ENCODE measurements around the gene SPOCK2.
"Not testable (repeated sequence)": the region's sequence is repeated elsewhere in the genome, so short reads cannot be mapped to it uniquely, and the experiment has no call there.

Gene SPOCK2, protein sequence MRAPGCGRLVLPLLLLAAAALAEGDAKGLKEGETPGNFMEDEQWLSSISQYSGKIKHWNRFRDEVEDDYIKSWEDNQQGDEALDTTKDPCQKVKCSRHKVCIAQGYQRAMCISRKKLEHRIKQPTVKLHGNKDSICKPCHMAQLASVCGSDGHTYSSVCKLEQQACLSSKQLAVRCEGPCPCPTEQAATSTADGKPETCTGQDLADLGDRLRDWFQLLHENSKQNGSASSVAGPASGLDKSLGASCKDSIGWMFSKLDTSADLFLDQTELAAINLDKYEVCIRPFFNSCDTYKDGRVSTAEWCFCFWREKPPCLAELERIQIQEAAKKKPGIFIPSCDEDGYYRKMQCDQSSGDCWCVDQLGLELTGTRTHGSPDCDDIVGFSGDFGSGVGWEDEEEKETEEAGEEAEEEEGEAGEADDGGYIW

DNA sequence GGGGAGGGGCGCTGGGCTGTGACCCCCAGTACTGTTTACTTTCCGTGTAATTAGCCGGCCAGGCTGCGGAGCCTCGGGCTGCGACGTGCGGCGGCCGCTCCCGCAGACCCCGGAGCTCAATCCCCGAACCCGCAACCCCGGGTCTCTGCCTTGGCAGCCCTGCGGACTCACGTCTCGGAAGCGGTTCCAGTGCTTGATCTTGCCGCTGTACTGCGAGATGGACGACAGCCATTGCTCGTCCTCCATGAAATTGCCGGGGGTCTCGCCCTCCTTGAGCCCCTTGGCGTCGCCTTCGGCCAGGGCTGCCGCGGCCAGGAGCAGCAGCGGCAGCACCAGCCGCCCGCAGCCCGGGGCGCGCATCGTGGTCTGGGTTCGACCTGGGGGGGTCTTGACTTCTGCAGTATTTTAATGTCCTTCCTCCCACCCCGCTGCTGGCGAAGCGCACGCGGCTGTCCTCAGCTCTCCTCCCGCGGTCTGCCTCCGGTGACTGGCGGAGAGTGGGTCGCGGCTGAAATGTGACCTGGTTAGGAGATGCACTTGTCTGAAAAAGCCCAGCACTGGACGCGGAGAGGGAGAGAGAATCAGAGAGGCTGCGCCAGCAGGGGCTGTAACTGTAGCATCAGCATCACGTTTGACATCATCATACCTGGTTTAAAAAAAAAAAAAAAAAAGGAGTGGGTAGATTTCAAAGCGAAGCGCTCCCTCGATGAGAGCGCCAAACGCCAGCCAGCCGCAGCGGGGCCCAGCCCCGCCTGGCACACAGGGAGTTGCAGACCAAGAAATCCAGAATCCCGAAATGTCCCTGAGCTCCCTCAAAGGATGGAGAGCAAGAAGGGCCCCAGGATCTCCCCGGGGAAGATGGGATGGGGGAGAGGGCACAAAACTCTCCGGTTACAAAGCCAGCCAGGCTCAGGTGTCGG is at the start of gene SPOCK2:
TSS of gene SPOCK2 (minus strand) at position 583 of the 920 bp plus-strand sequence. CDS start at position 360, 223 bp downstream.
- no peak for DNase-seq (ENCODE audit: low spot score)

GRCh38 chr10:72137583-72137982 is 49.2 kb upstream of the SPOCK2 start:
- DNase-seq (ENCODE audit: low spot score), result no peak

DNA sequence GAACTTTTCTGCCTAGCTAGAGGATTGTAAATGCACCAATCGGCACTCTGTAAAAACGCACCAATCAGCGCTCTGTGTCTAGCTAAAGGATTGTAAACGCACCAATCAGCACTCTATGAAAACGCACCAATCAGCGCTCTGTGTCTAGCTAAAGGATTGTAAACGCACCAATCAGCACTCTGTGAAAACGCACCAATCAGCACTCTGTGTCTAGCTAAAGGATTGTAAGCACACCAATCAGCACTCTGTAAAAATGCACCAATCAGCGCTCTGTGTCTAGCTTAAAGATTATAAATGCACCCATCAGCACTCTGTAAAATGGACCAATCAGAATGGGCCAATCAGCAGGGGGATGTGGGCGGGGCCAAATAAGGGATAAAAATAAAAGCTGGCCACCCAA is 47.9 kb upstream of the SPOCK2 start:
- DNase-seq (ENCODE audit: low spot score), result not testable (repeated sequence)

- no peak for DNase-seq (ENCODE audit: low spot score)
Observed at GRCh38 chr10:72134785-72135767, 46.7 kb upstream of the SPOCK2 start.

DNA sequence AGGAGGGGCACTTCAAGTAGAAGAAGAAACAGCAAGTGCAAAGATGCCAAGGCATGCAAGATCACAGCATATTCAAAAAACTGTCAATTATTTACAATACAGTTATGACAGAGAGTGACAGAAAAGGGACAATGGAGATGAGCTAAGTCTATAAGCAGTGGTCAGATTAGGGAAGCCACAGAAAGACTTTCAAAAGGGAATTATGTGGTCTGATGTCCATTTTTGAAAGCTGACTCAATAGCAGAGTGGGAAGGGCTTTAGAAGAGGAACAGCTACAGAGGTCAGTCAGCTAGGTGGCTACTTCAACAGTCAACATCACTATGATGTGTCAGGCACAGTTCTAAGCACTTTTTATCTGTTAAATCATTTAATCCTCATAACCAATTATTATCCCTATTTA is 45.2 kb upstream of the SPOCK2 start:
- no peak for DNase-seq (ENCODE audit: low spot score)

DNA sequence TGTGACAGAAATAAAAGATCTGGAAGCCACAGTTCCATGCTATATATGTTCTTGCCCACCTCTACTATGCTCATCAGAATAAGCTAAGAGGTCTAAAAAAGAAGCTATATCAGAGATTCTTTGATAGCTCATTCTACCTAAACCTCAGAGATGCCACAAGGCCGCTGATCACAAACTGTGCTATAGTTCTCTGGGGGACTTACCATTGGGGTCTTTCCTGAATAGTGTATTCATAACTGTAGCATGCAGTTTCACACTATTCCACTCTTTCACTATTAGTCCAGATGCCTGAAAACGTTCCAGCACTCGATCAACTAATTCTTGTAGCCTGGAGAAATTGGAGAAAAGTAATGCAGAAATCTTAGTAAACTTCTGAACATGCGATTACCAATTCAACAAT is 44.5 kb upstream of the SPOCK2 start:
- DNase-seq (ENCODE audit: low spot score), result no peak

GRCh38 chr10:72127571-72127970 is 39.2 kb upstream of the SPOCK2 start:
- DNase-seq (ENCODE audit: low spot score), result no peak

DNA sequence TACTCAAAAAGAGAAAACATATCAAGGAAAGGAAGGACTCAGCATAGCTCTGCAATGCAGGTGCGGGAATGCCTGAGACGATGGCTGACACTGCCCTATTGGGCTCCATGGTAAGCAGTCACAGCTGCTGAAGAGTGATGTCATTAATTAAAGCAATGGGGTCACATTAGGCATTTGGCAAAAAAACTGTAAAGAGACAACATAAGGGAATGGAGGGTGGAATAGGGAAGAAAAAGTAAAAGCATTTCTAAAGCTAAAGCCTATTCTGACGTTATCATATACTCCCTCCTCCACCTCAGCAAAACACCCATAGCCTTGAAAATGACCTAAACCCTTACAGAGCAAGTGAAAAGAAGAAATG is 38.5 kb upstream of the SPOCK2 start:
- DNase-seq (ENCODE audit: low spot score), result no peak

- DNase-seq (ENCODE audit: low spot score), result peak; percentile 56
Observed at GRCh38 chr10:72126184-72126871, 38.0 kb upstream of the SPOCK2 start.

- DNase-seq (ENCODE audit: low spot score), result no peak
Observed at GRCh38 chr10:72124989-72125388, 36.6 kb upstream of the SPOCK2 start.

GRCh38 chr10:72124381-72124780 is 36.0 kb upstream of the SPOCK2 start:
- no peak for DNase-seq (ENCODE audit: low spot score)

DNA sequence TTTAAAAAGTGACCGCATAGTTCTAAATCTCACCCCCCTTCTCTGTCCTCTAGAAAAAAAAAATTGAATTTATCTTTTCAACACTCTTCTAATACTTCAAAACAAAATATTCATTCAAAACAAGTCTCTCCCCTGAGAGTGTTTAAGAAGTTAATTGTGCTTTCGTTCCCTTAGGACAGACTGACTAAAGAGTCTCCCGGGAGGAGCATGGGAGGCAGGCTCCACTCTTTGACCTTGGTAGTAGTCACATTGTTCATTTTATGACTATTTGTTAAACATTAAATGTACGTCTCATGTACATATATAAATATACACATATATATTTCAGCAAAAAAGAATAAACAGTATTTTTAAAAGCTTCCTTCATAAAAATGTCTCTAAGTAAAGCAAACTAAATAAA is 35.3 kb upstream of the SPOCK2 start:
- DNase-seq (ENCODE audit: low spot score), result no peak

- DNase-seq (ENCODE audit: low spot score), result no peak
Observed at GRCh38 chr10:72122221-72122620, 33.9 kb upstream of the SPOCK2 start.

DNA sequence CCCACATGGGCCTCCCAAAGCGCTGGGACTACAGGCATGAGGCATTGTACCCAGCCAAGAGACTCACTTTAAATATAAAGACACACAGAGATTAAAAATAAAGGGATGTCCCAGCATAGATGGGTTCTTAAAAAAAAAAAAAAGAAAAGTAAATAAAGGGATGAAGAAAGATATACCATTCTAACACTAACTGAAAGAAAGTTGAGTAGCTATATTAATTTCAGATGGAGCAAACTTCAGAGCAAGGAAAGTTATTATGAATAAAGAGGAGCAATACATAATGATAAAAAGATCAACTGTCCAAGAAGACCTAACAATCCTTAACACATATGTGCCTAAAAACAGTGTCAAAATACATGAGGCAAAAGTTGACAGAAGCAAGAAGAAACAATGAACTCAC is 33.0 kb upstream of the SPOCK2 start:
- DNase-seq (ENCODE audit: low spot score), result no peak

GRCh38 chr10:72116372-72116771 is 28.0 kb upstream of the SPOCK2 start:
- no peak for DNase-seq (ENCODE audit: low spot score)

DNA sequence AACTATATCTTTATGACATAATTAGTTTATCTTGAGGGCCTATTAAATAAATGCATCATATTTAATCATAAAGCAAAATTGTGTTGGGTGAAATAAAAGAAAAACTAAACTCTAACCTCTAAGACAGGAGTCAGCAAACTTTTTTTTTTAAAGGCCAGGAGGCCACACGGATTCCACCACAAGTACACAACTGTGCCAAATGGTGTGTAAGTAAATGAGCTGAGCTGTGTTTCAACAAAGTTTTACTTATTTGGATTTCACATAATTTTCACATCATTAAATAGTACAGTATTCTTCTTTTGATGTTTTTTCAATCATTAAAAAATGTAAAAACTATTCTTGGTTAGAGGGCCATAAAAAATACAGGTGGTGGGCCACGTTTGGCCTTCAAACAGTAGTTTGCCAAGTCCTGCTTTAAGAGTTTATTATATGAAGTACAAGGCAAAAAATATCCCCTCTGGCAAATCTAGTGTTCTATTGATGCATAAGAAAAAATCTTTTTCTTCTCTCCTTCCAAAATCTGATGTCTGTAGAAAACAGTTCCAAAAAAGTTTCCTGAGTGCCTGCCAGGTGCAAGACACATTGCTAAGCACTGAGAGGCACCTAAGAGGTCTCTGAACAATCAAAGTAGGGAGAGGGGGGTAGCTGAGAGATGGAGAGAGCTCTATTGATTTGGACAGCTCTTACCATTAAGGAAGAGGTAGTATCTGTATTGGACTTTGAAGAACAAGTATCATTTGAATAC is 26.5 kb upstream of the SPOCK2 start:
- no peak for DNase-seq (ENCODE audit: low spot score)

GRCh38 chr10:72110673-72111401 is 22.5 kb upstream of the SPOCK2 start:
- no peak for DNase-seq (ENCODE audit: low spot score)

- no peak for DNase-seq (ENCODE audit: low spot score)
Observed at GRCh38 chr10:72109636-72110157, 21.3 kb upstream of the SPOCK2 start.

DNA sequence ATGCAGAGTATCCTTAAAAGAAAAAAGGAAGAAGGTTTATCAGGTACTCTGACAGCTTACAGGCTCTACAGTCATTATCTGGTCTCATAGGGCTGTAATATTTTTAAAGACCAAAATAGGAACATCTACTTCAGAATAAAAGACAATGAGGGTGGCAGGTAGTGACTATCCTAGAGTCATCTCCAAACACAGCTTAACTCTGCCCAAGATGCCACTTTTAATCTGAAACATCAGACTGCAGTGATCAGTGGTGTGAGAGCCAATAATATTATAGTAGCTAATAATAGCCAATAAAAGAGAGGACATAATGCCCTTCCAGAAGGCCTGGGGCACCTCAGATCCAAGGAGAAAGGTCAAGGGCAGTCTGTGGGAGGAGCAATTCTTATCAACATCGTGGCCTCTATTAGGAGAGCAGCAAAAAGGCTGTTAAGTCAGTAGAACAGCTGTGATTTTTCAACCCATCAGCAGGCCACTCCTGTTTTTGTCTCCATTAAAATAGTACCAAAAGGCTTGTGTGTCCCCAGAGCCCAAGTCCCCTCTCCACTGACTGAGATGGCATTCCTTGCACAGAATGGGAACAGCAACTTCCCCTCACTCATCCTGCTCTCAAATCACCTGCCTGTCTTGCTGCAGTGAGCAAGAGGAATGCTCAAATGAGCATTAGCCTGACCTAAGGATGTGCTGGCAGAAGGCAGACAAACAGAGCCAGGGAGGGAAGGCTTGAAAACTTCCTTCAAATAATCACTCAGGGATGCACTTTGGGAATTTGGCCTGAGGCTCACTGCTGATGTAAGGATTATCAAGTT is 20.7 kb upstream of the SPOCK2 start:
- DNase-seq (ENCODE audit: low spot score), result no peak

All from hematopoietic multipotent progenitor cell treated with erythropoietin and hydrocortisone succinate and interleukin-3 and kit ligand, for 15 days (in vitro differentiated cells).